ENCODE data around the gene ABHD10.

GRCh38 chr3:111929484-111929883 is 49.3 kb upstream of the ABHD10 start:
- TF ChIP-seq FOXP2 (optimal IDR thresholded peaks at IDR 0.05; ENCODE audit: control extremely low read depth, extremely low read length, insufficient read depth) (no peak), EZH2 (IDR thresholded peaks at IDR 0.05) (no peak), POLR2AphosphoS5 (IDR thresholded peaks at IDR 0.05; ENCODE audit: borderline replicate concordance, low read depth, low read length) (no peak)

Data from SK-N-MC (cell line).